Nephron progenitor cell (in vitro differentiated cells): Measurements from ENCODE around the gene CCL26.
"Not testable (repeated sequence)": the region's sequence is repeated elsewhere in the genome, so short reads cannot be mapped to it uniquely, and the experiment has no call there.

ENCODE experiments used
- DNase-seq: peaks from one replicate; pipeline ENCODE4 v3.0.0; 2021
- H3K27ac Mint-ChIP-seq: 2 replicates; pipeline ENCODE4 v1.8.0; 2021; ENCODE audit warnings: mild to moderate bottlenecking, moderate library complexity, mixed read lengths
- H3K27me3 Mint-ChIP-seq: 2 replicates; pipeline ENCODE4 v1.8.0; 2021; ENCODE audit warnings: mild to moderate bottlenecking, low read depth, mixed read lengths; ENCODE audit not compliant: poor library complexity
- H3K36me3 Mint-ChIP-seq: 2 replicates; pipeline ENCODE4 v1.8.0; 2021; ENCODE audit warnings: low read depth, mixed read lengths
- H3K4me1 Mint-ChIP-seq: 2 replicates; pipeline ENCODE4 v1.8.0; 2021; ENCODE audit warnings: mixed read lengths
- H3K4me3 Mint-ChIP-seq: 2 replicates; pipeline ENCODE4 v1.8.0; 2021; ENCODE audit warnings: mild to moderate bottlenecking, moderate library complexity, mixed read lengths
- H3K9me3 Mint-ChIP-seq: 2 replicates; pipeline ENCODE4 v1.8.0; 2021; ENCODE audit warnings: mild to moderate bottlenecking, moderate library complexity, mixed read lengths
- TF ChIP-seq, protein P1 (sequence below): fragments of 200-600 bp; sonication (generic); IDR thresholded peaks from 2 replicates; pipeline ENCODE4 v1.5.0; 2021; ENCODE audit warnings: antibody characterized with exemption

CCL26 gene

DNA sequence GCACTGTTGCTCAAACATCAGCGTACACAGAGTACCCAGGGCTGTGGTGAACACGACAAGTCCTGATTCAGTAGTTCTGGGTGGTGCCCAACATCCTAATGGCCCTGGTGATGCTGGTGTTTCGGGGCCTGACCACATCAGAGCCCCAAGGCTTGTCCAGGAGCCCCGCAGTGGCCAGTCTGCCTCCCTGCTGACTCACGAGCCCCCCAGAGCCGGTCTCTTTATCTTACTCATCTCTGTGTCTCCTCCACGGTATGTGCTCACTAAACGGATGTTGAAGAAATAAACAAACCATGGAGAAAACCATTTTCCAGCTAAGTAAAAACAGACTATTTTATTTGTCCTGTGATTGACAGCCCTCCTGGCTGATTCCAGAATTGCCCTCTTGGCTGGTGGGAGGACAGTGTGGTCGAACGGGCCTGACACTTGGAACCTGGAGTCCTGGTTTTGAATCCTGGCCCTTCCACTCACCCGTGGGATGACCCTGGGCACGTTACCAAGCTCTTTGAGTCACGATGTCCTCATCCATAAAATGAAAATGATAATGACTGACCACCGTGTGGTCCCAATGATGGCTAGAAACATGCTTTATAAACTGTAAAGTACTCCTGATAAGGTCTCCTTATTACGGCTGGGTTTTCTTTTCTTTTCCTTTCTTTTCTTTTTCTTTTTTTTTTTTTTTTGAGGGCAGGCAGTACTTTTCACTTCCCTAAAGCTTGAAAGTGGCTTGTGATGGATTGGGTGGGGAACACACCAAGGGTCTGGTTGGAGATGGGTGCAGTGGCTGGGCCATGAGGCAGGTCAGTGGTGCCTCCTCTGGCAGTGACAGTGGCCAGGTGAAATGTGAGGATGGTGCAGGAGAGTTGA lies 39.0 kb downstream of the CCL26 start:
- peaks cover 6% of the 10 kb centered on the region for H3K36me3 Mint-ChIP-seq
- H3K9me3 Mint-ChIP-seq, result no peaks in the 10 kb centered on the region
- no peak overlapping the region for H3K4me3 Mint-ChIP-seq
- TF ChIP-seq, protein P1, sequence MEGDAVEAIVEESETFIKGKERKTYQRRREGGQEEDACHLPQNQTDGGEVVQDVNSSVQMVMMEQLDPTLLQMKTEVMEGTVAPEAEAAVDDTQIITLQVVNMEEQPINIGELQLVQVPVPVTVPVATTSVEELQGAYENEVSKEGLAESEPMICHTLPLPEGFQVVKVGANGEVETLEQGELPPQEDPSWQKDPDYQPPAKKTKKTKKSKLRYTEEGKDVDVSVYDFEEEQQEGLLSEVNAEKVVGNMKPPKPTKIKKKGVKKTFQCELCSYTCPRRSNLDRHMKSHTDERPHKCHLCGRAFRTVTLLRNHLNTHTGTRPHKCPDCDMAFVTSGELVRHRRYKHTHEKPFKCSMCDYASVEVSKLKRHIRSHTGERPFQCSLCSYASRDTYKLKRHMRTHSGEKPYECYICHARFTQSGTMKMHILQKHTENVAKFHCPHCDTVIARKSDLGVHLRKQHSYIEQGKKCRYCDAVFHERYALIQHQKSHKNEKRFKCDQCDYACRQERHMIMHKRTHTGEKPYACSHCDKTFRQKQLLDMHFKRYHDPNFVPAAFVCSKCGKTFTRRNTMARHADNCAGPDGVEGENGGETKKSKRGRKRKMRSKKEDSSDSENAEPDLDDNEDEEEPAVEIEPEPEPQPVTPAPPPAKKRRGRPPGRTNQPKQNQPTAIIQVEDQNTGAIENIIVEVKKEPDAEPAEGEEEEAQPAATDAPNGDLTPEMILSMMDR, result no peak
- peaks cover 24% of the 10 kb centered on the region for H3K27me3 Mint-ChIP-seq
- DNase-seq, result no peak
- peak overlapping the region; percentile 65 for H3K27ac Mint-ChIP-seq
- H3K4me1 Mint-ChIP-seq, result peaks cover 71% of the 10 kb centered on the region

DNA sequence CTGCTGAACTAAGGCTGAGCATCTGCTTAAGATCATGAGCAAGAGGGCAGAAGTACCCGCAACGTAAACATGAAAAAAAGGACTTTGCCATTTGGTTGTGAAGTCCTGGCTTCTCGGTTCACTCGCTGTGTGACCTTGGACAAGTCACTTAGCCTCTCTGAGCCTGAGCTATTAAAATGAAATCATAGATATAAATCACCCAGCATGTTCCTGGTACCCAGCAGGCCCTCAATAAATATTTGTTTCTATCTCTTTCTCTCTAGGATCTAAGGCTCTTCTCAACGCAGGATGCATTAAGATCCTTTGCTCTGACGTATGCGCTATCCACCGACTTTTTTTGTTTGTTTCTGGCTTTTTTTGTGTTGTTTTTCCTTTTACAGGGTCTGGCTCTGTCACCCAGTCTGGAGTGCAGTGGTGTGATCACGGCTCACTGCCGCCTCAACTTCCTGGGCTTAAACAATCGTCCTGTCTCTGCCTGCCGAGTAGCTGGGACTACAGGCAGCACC lies 39.9 kb downstream of the CCL26 start:
- Mint-ChIP-seq H3K27me3 (peaks cover 15% of the 10 kb centered on the region), H3K4me1 (peaks cover 70% of the 10 kb centered on the region), H3K9me3 (no peaks in the 10 kb centered on the region), H3K27ac (peak overlapping the region; percentile 65), H3K36me3 (peaks cover 6% of the 10 kb centered on the region), H3K4me3 (no peak overlapping the region)
- TF ChIP-seq, protein P1, result no peak
- no peak for DNase-seq

DNA sequence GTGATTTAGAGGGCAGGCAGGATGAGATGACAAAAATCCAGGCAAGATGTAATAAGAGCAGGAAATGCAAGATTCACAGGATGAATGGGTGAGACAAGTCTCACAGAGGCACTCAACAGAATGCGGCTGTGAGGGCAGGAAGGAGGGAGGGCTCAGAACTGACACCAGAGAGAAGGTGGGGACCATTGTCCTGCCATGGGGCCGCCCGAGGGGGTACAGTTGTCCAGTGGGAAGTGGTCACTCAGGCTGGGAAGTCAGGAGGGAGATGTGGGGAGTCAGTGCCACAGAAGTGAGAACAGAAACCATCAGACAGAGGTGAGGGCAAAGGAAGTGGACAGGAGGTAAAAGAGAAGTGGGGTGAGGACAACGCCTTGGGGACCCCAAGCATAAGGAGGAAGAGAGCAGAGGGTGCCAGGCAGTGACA lies 42.1 kb downstream of the CCL26 start:
- H3K9me3 Mint-ChIP-seq, result no peaks in the 10 kb centered on the region
- H3K36me3 Mint-ChIP-seq, result peaks cover 6% of the 10 kb centered on the region
- peak overlapping the region; percentile 86 for H3K27ac Mint-ChIP-seq
- TF ChIP-seq, protein P1, result no peak
- no peak overlapping the region for H3K4me3 Mint-ChIP-seq
- peaks cover 50% of the 10 kb centered on the region for H3K4me1 Mint-ChIP-seq
- DNase-seq, result no peak
- H3K27me3 Mint-ChIP-seq, result peaks cover 3% of the 10 kb centered on the region

GRCh38 chr7:75727881-75728593 lies 44.0 kb downstream of the CCL26 start:
- peaks cover 47% of the 10 kb centered on the region for H3K4me1 Mint-ChIP-seq
- peak overlapping the region; percentile 94 for H3K27ac Mint-ChIP-seq
- peaks cover 7% of the 10 kb centered on the region for H3K27me3 Mint-ChIP-seq
- TF ChIP-seq, protein P1, result no peak
- peak; percentile 23 for DNase-seq
- no peaks in the 10 kb centered on the region for H3K36me3 Mint-ChIP-seq
- no peaks in the 10 kb centered on the region for H3K9me3 Mint-ChIP-seq
- no peak overlapping the region for H3K4me3 Mint-ChIP-seq

- H3K27me3 Mint-ChIP-seq, H3K4me3 Mint-ChIP-seq, H3K36me3 Mint-ChIP-seq, DNase-seq, H3K9me3 Mint-ChIP-seq: not testable (repeated sequence)
- H3K4me1 Mint-ChIP-seq, result peaks cover 40% of the 10 kb centered on the region
- peak overlapping the region; percentile 94 for H3K27ac Mint-ChIP-seq
Measured at GRCh38 chr7:75727351-75727750, 44.7 kb downstream of the CCL26 start.

DNA sequence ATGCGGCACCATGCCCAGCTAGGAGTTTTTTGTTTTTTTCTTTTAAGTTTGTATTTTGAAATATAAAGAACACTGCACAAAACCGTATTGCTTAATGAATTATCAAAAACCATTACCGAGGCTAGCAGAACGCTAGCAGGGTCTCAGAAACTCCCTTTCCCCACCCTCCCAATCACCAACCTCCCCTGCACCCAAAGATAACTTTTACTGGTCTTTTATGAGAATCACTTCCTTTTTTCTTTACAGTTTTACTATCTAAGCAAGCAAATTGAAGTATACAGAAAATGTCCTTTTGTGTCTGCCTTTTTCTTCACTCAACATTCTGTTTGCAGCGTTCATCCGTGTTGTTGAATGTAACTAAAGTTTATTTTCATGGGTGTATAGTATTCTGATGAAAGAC lies 46.7 kb downstream of the CCL26 start:
- Mint-ChIP-seq H3K9me3 (no peaks in the 10 kb centered on the region), H3K4me3 (no peak overlapping the region), H3K27ac (peak overlapping the region; percentile 51), H3K27me3 (peaks cover 4% of the 10 kb centered on the region), H3K36me3 (no peaks in the 10 kb centered on the region), H3K4me1 (peaks cover 36% of the 10 kb centered on the region)
- DNase-seq, result no peak
- TF ChIP-seq, protein P1, result no peak
